Lower lobe of right lung (tissue), 2 donors: Measurements from ENCODE around the gene FOXK1. TPM values are rescaled to one million over a fixed set of nuclear protein-coding genes. Genes with fewer than 3 reads are reported as not detected.
"Not testable (repeated sequence)": the region's sequence is repeated elsewhere in the genome, so short reads cannot be mapped to it uniquely, and the experiment has no call there.

Experiments used
- ATAC-seq, 2 donors: fragments of 200-7000 bp; cut with Tn5 transposase; one replicate each; pipeline ENCODE4 v1.9.1; 2020 to 2022; ENCODE audit warnings: mild to moderate bottlenecking in 2 of 2, moderate library complexity in 2 of 2
- DNase-seq: peaks from one replicate; pipeline ENCODE4 v3.0.0-alpha.2; 2020
- H3K27ac ChIP-seq: fragments of 200-600 bp; one replicate; pipeline ENCODE4 v1.8.0; 2022
- H3K27me3 ChIP-seq: fragments of 200-600 bp; one replicate; pipeline ENCODE4 v1.8.0; 2022; ENCODE audit warnings: low read depth
- H3K36me3 ChIP-seq: fragments of 200-600 bp; one replicate; pipeline ENCODE4 v1.8.0; 2022; ENCODE audit warnings: mild to moderate bottlenecking
- H3K4me1 ChIP-seq: fragments of 200-600 bp; one replicate; pipeline ENCODE4 v1.8.0; 2022
- H3K4me3 ChIP-seq: fragments of 200-600 bp; one replicate; pipeline ENCODE4 v1.8.0; 2022; ENCODE audit warnings: mild to moderate bottlenecking
- H3K9me3 ChIP-seq: fragments of 200-600 bp; one replicate; pipeline ENCODE4 v1.8.0; 2022
- intact Hi-C: fragments of 100-400 bp; cut with DNase I; formaldehyde crosslinking; loops from one replicate; pipeline ENCODE4 v1.11.0; 2022
- total RNA-seq: library from RNA; stranded (reverse); fragmentation: NEBNext Ultra II Directional; extraction: Animal tissue kit (Norgen Biotek cat#: 25700); gene quantifications from one replicate; pipeline ENCODE4 v1.2.1, GENCODE V29; 2021
- TF ChIP-seq, protein P1 (sequence below): fragments of 200-600 bp; IDR thresholded peaks from one replicate; pipeline ENCODE4 v1.8.0; 2022; ENCODE audit warnings: antibody characterized with exemption, mild to moderate bottlenecking
- donor health status: DM: no; HTN: yes; CAD: no; lungs with severe emphysema.

The FOXK1 gene
- total RNA-seq, 1 donor from 2014 or later = 28.8 TPM

DNA sequence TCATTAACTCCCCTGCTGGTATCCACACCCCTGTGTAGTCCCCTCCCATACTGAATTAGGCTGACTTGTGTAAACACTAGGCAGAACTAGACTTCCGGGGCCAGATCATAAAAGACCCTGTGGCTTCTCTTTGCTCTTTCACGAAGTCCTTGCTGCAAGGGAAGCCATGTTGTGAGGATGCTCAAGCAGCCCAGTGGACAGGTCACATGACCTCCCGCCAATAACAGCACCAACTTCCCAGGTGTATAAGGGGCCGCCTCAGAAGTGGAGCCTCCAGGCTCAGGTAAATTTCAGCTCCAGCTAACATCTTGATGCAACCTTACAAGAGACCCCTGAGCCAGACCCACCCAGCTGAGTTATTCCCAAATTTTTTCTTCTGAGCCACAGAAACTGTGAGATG, 11.3 kb upstream of the FOXK1 start:
- Histone ChIP-seq H3K36me3 (no peaks in the 10 kb centered on the region), H3K9me3 (peaks cover 12% of the 10 kb centered on the region), H3K27ac (no peak overlapping the region), H3K27me3 (no peaks in the 10 kb centered on the region), H3K4me3 (no peak overlapping the region), H3K4me1 (no peaks in the 10 kb centered on the region)
- no peak for DNase-seq
- TF ChIP-seq, protein P1, sequence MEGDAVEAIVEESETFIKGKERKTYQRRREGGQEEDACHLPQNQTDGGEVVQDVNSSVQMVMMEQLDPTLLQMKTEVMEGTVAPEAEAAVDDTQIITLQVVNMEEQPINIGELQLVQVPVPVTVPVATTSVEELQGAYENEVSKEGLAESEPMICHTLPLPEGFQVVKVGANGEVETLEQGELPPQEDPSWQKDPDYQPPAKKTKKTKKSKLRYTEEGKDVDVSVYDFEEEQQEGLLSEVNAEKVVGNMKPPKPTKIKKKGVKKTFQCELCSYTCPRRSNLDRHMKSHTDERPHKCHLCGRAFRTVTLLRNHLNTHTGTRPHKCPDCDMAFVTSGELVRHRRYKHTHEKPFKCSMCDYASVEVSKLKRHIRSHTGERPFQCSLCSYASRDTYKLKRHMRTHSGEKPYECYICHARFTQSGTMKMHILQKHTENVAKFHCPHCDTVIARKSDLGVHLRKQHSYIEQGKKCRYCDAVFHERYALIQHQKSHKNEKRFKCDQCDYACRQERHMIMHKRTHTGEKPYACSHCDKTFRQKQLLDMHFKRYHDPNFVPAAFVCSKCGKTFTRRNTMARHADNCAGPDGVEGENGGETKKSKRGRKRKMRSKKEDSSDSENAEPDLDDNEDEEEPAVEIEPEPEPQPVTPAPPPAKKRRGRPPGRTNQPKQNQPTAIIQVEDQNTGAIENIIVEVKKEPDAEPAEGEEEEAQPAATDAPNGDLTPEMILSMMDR = no peak
- ATAC-seq = no peak
- intact Hi-C loops = no loop called here

DNA sequence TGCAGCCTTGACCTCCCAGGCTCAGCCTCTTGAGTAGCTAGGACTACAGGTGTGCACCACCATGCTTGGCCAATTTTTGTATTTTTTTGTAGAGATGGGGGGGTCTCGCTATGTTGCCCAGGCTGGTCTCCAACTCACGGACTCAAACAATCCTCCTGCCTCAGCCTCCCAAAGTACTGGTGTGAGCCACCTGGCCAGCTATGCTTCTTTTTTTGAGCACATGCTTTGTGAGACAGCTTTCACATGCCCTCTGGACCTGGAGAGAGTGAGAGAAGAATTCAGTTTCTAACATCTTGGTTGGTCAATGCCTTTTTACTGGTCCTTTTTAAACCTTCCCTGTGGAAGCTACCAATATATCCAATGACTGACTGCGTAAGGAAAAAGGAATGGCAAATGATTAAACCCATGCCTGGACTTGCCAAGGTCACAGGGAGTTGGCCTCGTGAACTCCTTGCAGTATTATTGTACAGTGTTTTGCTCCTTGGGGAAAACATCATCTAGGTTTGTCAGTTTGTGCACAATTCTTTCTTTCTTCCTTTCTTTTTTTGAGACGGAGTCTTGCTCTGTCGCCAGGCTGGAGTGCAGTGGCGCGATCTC, 6.2 kb upstream of the FOXK1 start:
- no peak for ATAC-seq
- intact Hi-C loops = no loop called here
- H3K27me3 ChIP-seq = no peaks in the 10 kb centered on the region
- no peak overlapping the region for H3K4me3 ChIP-seq
- H3K9me3 ChIP-seq = peaks cover 12% of the 10 kb centered on the region
- H3K4me1 ChIP-seq = no peaks in the 10 kb centered on the region
- TF ChIP-seq, protein P1 = no peak
- H3K27ac ChIP-seq = no peak overlapping the region
- no peaks in the 10 kb centered on the region for H3K36me3 ChIP-seq
- no peak for DNase-seq

DNA sequence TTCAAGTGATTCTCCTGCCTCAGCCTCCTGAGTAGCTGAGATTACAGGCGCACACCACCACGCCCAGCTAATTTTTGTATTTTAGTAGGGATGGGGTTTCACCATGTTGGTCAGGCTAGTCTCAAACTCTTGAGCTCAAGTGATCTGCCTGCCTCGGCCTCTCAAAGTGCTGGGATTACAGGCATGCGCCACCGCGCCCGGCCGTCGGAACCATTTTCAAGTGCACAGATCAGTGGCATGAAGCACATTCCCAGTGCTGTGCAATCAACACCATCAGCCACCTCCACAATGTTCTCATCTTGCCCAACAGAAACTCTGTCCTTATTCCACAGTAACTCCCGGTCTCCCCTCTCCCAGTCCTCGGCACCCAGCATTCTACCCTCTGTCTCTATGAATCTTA, 4.6 kb upstream of the FOXK1 start:
- H3K27me3 ChIP-seq, H3K4me3 ChIP-seq, ATAC-seq, H3K36me3 ChIP-seq, DNase-seq, H3K4me1 ChIP-seq, intact Hi-C loops, H3K27ac ChIP-seq: not testable (repeated sequence)
- peaks cover 12% of the 10 kb centered on the region for H3K9me3 ChIP-seq

DNA sequence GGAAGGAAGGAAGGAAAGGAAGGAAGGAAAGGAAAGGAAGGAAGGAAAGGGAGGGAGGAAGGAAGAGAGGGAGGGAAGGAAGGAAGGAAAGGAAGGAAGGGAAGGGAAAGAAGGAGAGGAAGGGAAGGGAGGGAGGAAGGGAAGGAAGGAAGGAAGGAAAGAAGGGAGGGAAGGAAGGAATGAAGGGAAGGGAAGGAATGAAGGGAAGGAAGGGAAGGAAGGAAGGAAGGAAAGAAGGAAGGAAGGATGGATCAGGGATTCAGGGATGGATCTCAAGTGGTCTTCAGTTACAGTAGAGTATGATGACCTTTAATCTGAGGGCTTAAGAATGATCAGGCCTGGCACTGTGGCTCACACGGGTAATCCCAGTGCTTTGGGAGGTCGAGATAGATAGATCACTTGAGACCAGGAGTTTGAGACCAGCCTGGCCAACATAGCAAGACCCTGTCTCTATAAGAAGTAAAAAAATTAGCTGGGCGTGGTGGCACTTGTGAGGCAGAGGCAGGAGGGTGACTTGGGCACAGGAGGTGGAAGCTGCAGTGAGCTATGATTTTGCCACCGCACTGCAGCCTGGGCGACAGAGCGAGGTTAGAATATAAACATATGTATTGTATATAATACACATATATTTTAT, 760 bp upstream of the FOXK1 start:
- Histone ChIP-seq H3K27ac (peak overlapping the region; percentile 77), H3K9me3 (no peaks in the 10 kb centered on the region), H3K4me1 (peaks cover 28% of the 10 kb centered on the region), H3K4me3 (peak overlapping the region; percentile 60), H3K36me3 (no peaks in the 10 kb centered on the region), H3K27me3 (no peaks in the 10 kb centered on the region)
- no peak for DNase-seq
- ATAC-seq = no peak
- intact Hi-C loops = no loop called here
- TF ChIP-seq, protein P1 = no peak

DNA sequence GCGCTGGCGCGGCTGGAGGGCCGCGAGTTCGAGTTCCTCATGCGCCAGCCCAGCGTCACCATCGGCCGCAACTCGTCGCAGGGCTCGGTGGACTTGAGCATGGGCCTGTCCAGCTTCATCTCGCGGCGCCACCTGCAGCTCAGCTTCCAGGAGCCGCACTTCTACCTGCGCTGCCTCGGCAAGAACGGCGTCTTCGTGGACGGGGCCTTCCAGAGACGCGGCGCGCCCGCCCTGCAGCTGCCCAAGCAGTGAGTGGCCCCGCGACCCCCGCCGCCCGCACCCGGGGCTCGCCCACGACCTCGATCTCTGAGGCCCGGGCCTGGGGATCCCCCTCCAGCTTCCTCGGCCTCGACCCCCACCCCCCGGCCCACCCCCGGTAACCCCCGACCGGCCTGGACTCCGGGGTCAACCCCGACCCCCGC, 537 bp downstream of the FOXK1 start:
- TF ChIP-seq, protein P1 = no peak
- peak; percentile 47 to 51 for ATAC-seq

More for the DNA sequence above, 537 bp downstream of the FOXK1 start:
- Histone ChIP-seq H3K36me3 (no peaks in the 10 kb centered on the region), H3K9me3 (no peaks in the 10 kb centered on the region), H3K27me3 (no peaks in the 10 kb centered on the region), H3K27ac (peak overlapping the region; percentile 89), H3K4me1 (peaks cover 37% of the 10 kb centered on the region), H3K4me3 (peak overlapping the region; percentile 88)
- intact Hi-C loops = no loop called here
- DNase-seq = peak; percentile 82
